HL-60 (cell line): ENCODE measurements around the gene BRAF.
A peak's percentile ranks its signal among the peaks of the same experiment; 100 is the strongest.

Experiments
- DNase-seq, 2 experiments: peaks; one replicate each; pipeline ENCODE4 v3.0.0-alpha.2; 2010 to 2020; ENCODE audit warnings: low read depth in 1 of 2, low spot score in 1 of 2
- H3K27ac ChIP-seq: fragments of 250-450 bp; sonication (Bioruptor Pico); replicated peaks from 2 replicates; pipeline ENCODE4 v1.5.1; 2020; ENCODE audit warnings: mild to moderate bottlenecking, moderate library complexity
- H3K27me3 ChIP-seq: fragments of 250-450 bp; sonication (Bioruptor Pico); 2 replicates; pipeline ENCODE4 v1.5.1; 2021; ENCODE audit warnings: mild to moderate bottlenecking, moderate library complexity; ENCODE audit not compliant: insufficient read depth, poor library complexity, severe bottlenecking
- H3K4me3 ChIP-seq: replicated peaks from 2 replicates; pipeline ENCODE4 v1.5.1; 2011; ENCODE audit warnings: mild to moderate bottlenecking, control low read depth, low read length; ENCODE audit not compliant: insufficient read depth
- GABPA ChIP-seq: IDR thresholded peaks from 2 replicates; pipeline ENCODE4 v1.6.1; 2012; ENCODE audit warnings: low read depth
- POLR2AphosphoS5 ChIP-seq: IDR thresholded peaks from 2 replicates; pipeline ENCODE4 v1.6.1; 2012; ENCODE audit warnings: low read depth
- SPI1 ChIP-seq: IDR thresholded peaks from 2 replicates; pipeline ENCODE4 v1.6.1; 2012; ENCODE audit warnings: low read depth, mild to moderate bottlenecking, borderline replicate concordance
- TF ChIP-seq, protein P1 (sequence below): IDR thresholded peaks from one replicate; pipeline ENCODE4 v1.5.1; 2011; ENCODE audit warnings: low read length, control low read depth, inconsistent platforms; ENCODE audit not compliant: insufficient read depth
- TF ChIP-seq, protein P2 (sequence below): IDR thresholded peaks from 2 replicates; pipeline ENCODE4 v1.6.1; 2012; ENCODE audit warnings: low read depth; ENCODE audit not compliant: insufficient replicate concordance

BRAF gene

DNA sequence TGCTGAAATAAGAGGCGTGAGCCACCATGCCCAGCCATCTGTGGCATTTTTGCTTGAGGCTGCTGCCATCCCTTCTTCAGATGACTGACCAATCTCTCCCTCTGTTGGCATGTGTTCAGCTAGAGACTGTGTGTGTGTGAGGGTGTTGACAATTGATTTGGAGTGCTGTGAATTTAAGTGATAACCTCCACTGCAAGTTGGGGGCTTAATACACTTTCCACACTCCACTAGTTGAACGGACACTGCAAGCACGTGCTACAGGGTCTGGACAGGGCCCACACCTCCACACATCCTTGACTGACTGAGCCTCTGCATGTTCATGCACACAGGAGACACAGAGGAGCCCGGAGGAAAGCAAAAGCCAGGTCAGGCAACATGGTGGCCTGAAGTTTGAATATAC, 51.3 kb downstream of the BRAF start:
- DNase-seq: no peak
- H3K27me3 ChIP-seq: no peaks in the 10 kb centered on the region
- no peak overlapping the region for H3K4me3 ChIP-seq
- H3K27ac ChIP-seq: no peak overlapping the region
- no peak for TF ChIP-seq SPI1

DNA sequence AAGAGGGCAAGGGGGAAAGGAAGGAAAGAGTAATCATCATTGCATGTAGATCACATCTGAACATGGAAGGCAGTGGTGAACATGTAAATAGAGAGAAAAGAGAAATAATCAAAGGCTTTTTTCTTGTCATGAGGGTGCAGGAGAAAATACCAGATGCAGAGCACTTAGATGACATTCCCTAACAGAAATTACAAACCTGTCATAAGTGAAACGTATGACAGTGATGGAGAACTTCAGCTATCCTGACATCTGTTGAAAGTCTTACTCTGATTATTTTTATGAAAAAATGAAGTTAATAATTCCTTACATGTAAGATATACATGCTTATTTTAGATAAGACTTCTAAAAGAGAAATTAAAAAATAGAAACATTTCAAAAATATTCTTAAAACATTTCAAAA, 54.7 kb downstream of the BRAF start:
- no peaks in the 10 kb centered on the region for H3K27me3 ChIP-seq
- H3K27ac ChIP-seq: 0 out of 2 replicates have a peak overlapping the region, but pooled peaks have one; percentile 23
- no peak overlapping the region for H3K4me3 ChIP-seq
- no peak for DNase-seq
- no peak for TF ChIP-seq SPI1
- no peak for TF ChIP-seq GABPA
- TF ChIP-seq, protein P1, sequence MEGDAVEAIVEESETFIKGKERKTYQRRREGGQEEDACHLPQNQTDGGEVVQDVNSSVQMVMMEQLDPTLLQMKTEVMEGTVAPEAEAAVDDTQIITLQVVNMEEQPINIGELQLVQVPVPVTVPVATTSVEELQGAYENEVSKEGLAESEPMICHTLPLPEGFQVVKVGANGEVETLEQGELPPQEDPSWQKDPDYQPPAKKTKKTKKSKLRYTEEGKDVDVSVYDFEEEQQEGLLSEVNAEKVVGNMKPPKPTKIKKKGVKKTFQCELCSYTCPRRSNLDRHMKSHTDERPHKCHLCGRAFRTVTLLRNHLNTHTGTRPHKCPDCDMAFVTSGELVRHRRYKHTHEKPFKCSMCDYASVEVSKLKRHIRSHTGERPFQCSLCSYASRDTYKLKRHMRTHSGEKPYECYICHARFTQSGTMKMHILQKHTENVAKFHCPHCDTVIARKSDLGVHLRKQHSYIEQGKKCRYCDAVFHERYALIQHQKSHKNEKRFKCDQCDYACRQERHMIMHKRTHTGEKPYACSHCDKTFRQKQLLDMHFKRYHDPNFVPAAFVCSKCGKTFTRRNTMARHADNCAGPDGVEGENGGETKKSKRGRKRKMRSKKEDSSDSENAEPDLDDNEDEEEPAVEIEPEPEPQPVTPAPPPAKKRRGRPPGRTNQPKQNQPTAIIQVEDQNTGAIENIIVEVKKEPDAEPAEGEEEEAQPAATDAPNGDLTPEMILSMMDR: no peak
- no peak for TF ChIP-seq POLR2AphosphoS5
- TF ChIP-seq, protein P2, sequence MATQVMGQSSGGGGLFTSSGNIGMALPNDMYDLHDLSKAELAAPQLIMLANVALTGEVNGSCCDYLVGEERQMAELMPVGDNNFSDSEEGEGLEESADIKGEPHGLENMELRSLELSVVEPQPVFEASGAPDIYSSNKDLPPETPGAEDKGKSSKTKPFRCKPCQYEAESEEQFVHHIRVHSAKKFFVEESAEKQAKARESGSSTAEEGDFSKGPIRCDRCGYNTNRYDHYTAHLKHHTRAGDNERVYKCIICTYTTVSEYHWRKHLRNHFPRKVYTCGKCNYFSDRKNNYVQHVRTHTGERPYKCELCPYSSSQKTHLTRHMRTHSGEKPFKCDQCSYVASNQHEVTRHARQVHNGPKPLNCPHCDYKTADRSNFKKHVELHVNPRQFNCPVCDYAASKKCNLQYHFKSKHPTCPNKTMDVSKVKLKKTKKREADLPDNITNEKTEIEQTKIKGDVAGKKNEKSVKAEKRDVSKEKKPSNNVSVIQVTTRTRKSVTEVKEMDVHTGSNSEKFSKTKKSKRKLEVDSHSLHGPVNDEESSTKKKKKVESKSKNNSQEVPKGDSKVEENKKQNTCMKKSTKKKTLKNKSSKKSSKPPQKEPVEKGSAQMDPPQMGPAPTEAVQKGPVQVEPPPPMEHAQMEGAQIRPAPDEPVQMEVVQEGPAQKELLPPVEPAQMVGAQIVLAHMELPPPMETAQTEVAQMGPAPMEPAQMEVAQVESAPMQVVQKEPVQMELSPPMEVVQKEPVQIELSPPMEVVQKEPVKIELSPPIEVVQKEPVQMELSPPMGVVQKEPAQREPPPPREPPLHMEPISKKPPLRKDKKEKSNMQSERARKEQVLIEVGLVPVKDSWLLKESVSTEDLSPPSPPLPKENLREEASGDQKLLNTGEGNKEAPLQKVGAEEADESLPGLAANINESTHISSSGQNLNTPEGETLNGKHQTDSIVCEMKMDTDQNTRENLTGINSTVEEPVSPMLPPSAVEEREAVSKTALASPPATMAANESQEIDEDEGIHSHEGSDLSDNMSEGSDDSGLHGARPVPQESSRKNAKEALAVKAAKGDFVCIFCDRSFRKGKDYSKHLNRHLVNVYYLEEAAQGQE: no peak

DNA sequence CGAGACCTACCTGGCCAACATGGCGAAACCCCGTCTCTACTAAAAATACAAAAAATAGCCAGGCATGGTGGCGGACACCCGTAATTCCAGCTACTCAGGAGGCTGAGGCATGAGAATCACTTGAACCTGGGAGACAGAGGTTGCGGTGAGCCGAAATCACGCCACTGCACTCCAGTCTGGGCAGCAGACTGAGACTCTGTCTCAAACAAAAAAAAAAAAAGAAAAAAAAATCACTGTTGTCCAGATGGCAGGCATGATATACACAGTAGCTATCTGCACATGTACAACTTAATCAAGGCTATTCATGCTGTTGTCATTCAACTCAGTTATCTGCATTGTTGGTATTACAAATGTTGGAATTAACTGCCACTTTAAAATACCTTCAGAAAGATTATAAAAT, 55.3 kb downstream of the BRAF start:
- TF ChIP-seq SPI1: no peak
- TF ChIP-seq GABPA: no peak
- TF ChIP-seq POLR2AphosphoS5: no peak
- TF ChIP-seq, protein P2: no peak
- TF ChIP-seq, protein P1: no peak
- no peak for DNase-seq
- Histone ChIP-seq H3K27me3 (no peaks in the 10 kb centered on the region), H3K27ac (no peak overlapping the region), H3K4me3 (no peak overlapping the region)

DNA sequence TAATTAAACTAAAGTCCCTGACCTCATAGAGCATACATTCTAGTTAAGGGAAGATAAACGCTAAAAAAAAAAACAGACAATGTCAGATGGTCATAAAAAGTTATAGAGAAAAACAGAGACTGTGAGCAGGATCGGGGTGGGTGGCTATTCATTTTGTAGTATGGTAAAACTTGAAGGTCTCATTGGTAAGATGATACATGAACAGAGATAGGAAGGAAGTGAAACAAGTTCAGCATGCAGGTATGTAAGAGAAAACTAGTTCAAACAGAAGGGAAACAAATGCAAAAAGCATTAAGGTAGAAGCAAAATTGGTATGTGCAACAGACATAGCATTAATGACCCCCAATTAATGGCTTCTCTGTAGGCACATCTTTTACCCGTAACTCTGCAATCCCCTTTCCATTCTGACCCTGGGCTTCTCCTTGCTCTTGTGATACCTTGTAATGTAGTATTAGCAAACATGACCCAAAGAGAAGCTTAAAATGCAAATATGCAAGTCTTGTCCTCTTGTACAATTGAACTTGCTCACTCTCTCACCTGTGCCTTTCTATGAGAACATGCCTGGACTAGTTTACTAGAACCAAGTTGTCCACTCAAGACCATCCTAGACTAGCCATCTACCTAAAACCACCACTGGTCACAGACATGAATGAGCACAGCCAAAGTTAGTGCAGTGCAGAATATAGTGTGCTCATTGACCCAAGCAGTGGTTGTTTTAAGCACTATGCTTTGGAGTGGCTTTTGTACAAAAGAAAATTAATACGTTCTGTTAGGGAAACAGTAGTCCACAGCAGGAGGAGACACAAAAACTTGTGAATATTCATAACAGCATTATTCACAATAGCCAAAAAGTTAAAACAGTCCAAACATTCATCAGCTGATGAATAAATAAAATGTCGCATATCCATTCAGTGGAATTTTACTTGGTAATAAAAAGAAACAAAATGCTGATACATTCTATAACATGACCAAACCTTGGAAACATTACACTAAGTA, 57.0 kb downstream of the BRAF start:
- Histone ChIP-seq H3K4me3 (no peak overlapping the region), H3K27me3 (no peaks in the 10 kb centered on the region), H3K27ac (no peak overlapping the region)
- no peak for DNase-seq
- no peak for TF ChIP-seq SPI1

DNA sequence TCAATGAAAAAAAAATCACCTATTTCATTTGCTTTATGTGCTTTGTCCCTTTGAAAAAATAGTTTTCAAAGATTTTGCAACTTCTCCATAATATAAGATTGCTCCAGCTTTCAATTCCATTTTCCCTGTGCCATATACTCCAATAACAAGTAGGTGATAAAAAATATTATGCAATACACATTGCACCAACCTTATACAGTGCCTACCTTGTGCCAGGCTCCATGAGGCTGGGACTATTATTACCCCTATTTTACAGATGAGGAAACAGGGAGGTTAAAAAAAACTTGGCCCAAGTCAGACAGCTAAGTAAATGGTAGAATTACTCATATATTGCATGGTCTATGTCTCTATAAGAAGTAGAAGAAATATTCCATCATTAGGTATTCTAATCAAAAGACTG, 57.8 kb downstream of the BRAF start:
- TF ChIP-seq SPI1: no peak
- no peak for TF ChIP-seq POLR2AphosphoS5
- Histone ChIP-seq H3K27ac (no peak overlapping the region), H3K4me3 (no peak overlapping the region), H3K27me3 (no peaks in the 10 kb centered on the region)
- DNase-seq: no peak
